IMR-90 (cell line): ENCODE results near the gene TRAF4. TPM values are rescaled to one million over a fixed set of nuclear protein-coding genes. Genes with fewer than 3 reads are reported as not detected.

Experiments used
- ATAC-seq: fragments of 200-7000 bp; cut with Tn5 transposase; 2 replicates; pipeline ENCODE4 v1.9.1; 2020; ENCODE audit warnings: low read depth, mild to moderate bottlenecking, moderate library complexity
- BruUV-seq: library from RNA; stranded (reverse); fragments of 400-500 nt; replicated peaks from 2 replicates; lab custom pipeline; 2021; lab: Mats Ljungman, UMichigan
- CTCF ChIA-PET: fragments of 300-600 bp; formaldehyde crosslinking; extraction: SDS; loops from one replicate; lab custom pipeline; 2021; ENCODE audit warnings: antibody characterized with exemption; lab: Yijun Ruan, JAX
- POLR2A ChIA-PET: fragments of 300-600 bp; sonication (Branson Sonifier 250); formaldehyde crosslinking; loops from one replicate; lab custom pipeline; 2022; ENCODE audit warnings: antibody characterized with exemption; ENCODE audit not compliant: unreplicated experiment; lab: Charles Lee
- DNase-seq: peaks from one replicate; pipeline ENCODE4 v3.0.0; 2013
- H2AFZ ChIP-seq: replicated peaks from 2 replicates; pipeline ENCODE3; 2013; ENCODE audit warnings: low read length, mild to moderate bottlenecking; ENCODE audit not compliant: poor library complexity
- H2AK5ac ChIP-seq: 2 replicates; pipeline ENCODE4 v1.6.1; 2013; ENCODE audit warnings: low read depth, low read length, inconsistent platforms
- H2AK9ac ChIP-seq: replicated peaks from 2 replicates; pipeline ENCODE3; 2013; ENCODE audit warnings: mild to moderate bottlenecking, low read depth, low read length, moderate library complexity; ENCODE audit not compliant: poor library complexity
- H2BK120ac ChIP-seq: 2 replicates; pipeline ENCODE4 v1.6.1; 2013; ENCODE audit warnings: low read depth, low read length, inconsistent platforms
- H2BK15ac ChIP-seq: 3 replicates; pipeline ENCODE4 v1.6.1; 2013; ENCODE audit warnings: low read depth, low read length, inconsistent platforms
- H2BK20ac ChIP-seq: 2 replicates; pipeline ENCODE4 v1.6.1; 2013; ENCODE audit warnings: low read depth, mild to moderate bottlenecking, inconsistent platforms, low read length, moderate library complexity
- H2BK5ac ChIP-seq: 2 replicates; pipeline ENCODE4 v1.6.1; 2013; ENCODE audit warnings: mild to moderate bottlenecking, low read depth, low read length, inconsistent platforms; ENCODE audit not compliant: poor library complexity, severe bottlenecking
- H3K14ac ChIP-seq: replicated peaks from 2 replicates; pipeline ENCODE4 v1.6.1; 2013; ENCODE audit warnings: low read depth, low read length, inconsistent platforms
- H3K18ac ChIP-seq: 2 replicates; pipeline ENCODE4 v1.6.1; 2013; ENCODE audit warnings: low read depth, low read length, control low read depth
- H3K23ac ChIP-seq: 2 replicates; pipeline ENCODE4 v1.6.1; 2013; ENCODE audit warnings: low read depth, low read length, inconsistent platforms
- H3K27ac ChIP-seq: 2 replicates; pipeline ENCODE4 v1.5.1; 2013; ENCODE audit warnings: mild to moderate bottlenecking, control low read depth, low read length; ENCODE audit not compliant: insufficient read depth
- H3K27me3 ChIP-seq: 2 replicates; pipeline ENCODE4 v1.6.1; 2013; ENCODE audit warnings: low read length; ENCODE audit not compliant: control insufficient read depth, insufficient read depth
- H3K36me3 ChIP-seq: 2 replicates; pipeline ENCODE4 v1.6.1; 2013; ENCODE audit warnings: low read length, mixed read lengths; ENCODE audit not compliant: control insufficient read depth, insufficient read depth
- H3K4ac ChIP-seq: 2 replicates; pipeline ENCODE4 v1.6.1; 2013; ENCODE audit warnings: low read depth, low read length, inconsistent platforms
- H3K4me1 ChIP-seq: 2 replicates; pipeline ENCODE4 v1.6.1; 2013; ENCODE audit warnings: low read length, mixed read lengths; ENCODE audit not compliant: control insufficient read depth, insufficient read depth
- H3K4me2 ChIP-seq: 2 replicates; pipeline ENCODE4 v1.6.1; 2013; ENCODE audit warnings: low read depth, mild to moderate bottlenecking, control low read depth, low read length, moderate library complexity
- H3K4me3 ChIP-seq: 2 replicates; pipeline ENCODE4 v1.5.1; 2013; ENCODE audit warnings: low read depth, mild to moderate bottlenecking, control low read depth, low read length, moderate library complexity; ENCODE audit not compliant: insufficient read depth
- H3K56ac ChIP-seq: 2 replicates; pipeline ENCODE4 v1.6.1; 2013; ENCODE audit warnings: low read length, inconsistent platforms; ENCODE audit not compliant: insufficient read depth; ENCODE audit errors: extremely low read depth
- H3K79me1 ChIP-seq, 2 experiments: 2 replicates each; pipeline ENCODE4 v1.6.1; 2013; ENCODE audit warnings: low read length in 2 of 2, inconsistent platforms in 1 of 2, low read depth in 1 of 2
- H3K9ac ChIP-seq: 2 replicates; pipeline ENCODE4 v1.6.1; 2013; ENCODE audit warnings: low read depth, low read length, control low read depth
- H3K9me1 ChIP-seq: 2 replicates; pipeline ENCODE4 v1.6.1; 2013; ENCODE audit warnings: low read length, inconsistent platforms; ENCODE audit not compliant: insufficient read depth
- H3K9me3 ChIP-seq: 2 replicates; pipeline ENCODE4 v1.6.1; 2013; ENCODE audit warnings: low read length; ENCODE audit not compliant: control insufficient read depth, insufficient read depth
- H4K20me1 ChIP-seq: 2 replicates; pipeline ENCODE4 v1.6.1; 2013; ENCODE audit warnings: low read length, inconsistent platforms; ENCODE audit not compliant: insufficient read depth
- H4K5ac ChIP-seq: 2 replicates; pipeline ENCODE4 v1.6.1; 2013; ENCODE audit warnings: mild to moderate bottlenecking, low read depth, low read length, control low read depth
- H4K8ac ChIP-seq, 2 experiments: 2 replicates each; pipeline ENCODE4 v1.6.1; 2013; ENCODE audit warnings: low read depth in 2 of 2, low read length in 2 of 2, control low read depth in 1 of 2, inconsistent platforms in 1 of 2
- H4K91ac ChIP-seq: 2 replicates; pipeline ENCODE4 v1.6.1; 2013; ENCODE audit warnings: low read depth, low read length, inconsistent platforms; ENCODE audit not compliant: insufficient read depth
- BHLHE40 ChIP-seq: fragments of 150-350 bp; IDR thresholded peaks from 2 replicates; pipeline ENCODE4 v1.6.1; 2016; ENCODE audit warnings: mild to moderate bottlenecking, low read depth, low read length
- CEBPB ChIP-seq: IDR thresholded peaks from 2 replicates; pipeline ENCODE4 v1.6.1; 2012; ENCODE audit warnings: low read depth, low read length, improper control_type of control experiment
- CHD1 ChIP-seq: IDR thresholded peaks from 2 replicates; pipeline ENCODE4 v1.6.1; 2012; ENCODE audit warnings: low read depth, low read length, improper control_type of control experiment
- MAFK ChIP-seq: IDR thresholded peaks from 2 replicates; pipeline ENCODE4 v1.6.1; 2012; ENCODE audit warnings: low read depth, low read length, improper control_type of control experiment
- MAZ ChIP-seq: IDR thresholded peaks from 2 replicates; pipeline ENCODE4 v1.6.1; 2012; ENCODE audit warnings: low read depth, mild to moderate bottlenecking, low read length, improper control_type of control experiment, moderate library complexity, borderline replicate concordance
- MXI1 ChIP-seq: IDR thresholded peaks from 2 replicates; pipeline ENCODE4 v1.6.1; 2012; ENCODE audit warnings: low read depth, mild to moderate bottlenecking, low read length, moderate library complexity, borderline replicate concordance
- POLR2A ChIP-seq: IDR thresholded peaks from 2 replicates; pipeline ENCODE4 v1.6.1; 2012; ENCODE audit warnings: mild to moderate bottlenecking, low read depth, low read length
- RFX5 ChIP-seq: IDR thresholded peaks from 2 replicates; pipeline ENCODE4 v1.8.0; 2012; ENCODE audit warnings: low read depth, mild to moderate bottlenecking, low read length, moderate library complexity
- SMC3 ChIP-seq: fragments of 150-350 bp; IDR thresholded peaks from 2 replicates; pipeline ENCODE4 v1.6.1; 2016; ENCODE audit warnings: low read depth, mild to moderate bottlenecking, antibody characterized with exemption, low read length, moderate library complexity
- WGBS, 2 experiments: methylation state at CpG; one replicate each; pipeline versions ENCODE4 v1.1.5 to v1.1.7; 2013; ENCODE audit warnings: missing lambda C conversion rate in 2 of 2; ENCODE audit not compliant: insufficient read length in 1 of 2; ENCODE audit errors: extremely low coverage in 2 of 2; 5-methylcytosine and 5-hydroxymethylcytosine counted together
- dilution Hi-C: fragments of 300-500 bp; cut with HindIII; formaldehyde crosslinking; loops from one replicate; pipeline ENCODE4 v1.14.3; 2018; ENCODE audit warnings: low sequenced_read_pairs; ENCODE audit not compliant: unreplicated experiment
- in situ Hi-C: fragments of 300-500 bp; cut with MboI; formaldehyde crosslinking; loops from 3 replicates; pipeline ENCODE4 v1.14.3; 2019; ENCODE audit warnings: low sequenced_read_pairs, inconsistent platforms, mixed read lengths
- intact Hi-C: fragments of 100-400 bp; cut with micrococcal nuclease; formaldehyde crosslinking; loops from 2 replicates; pipeline ENCODE4 v1.10.0; 2022
- polyA plus RNA-seq, 3 experiments: library from polyadenylated mRNA; depleted of rRNA; stranded (reverse); fragments of >200 nt; gene quantifications; 2 replicates each; pipeline ENCODE4 v1.2.3, GENCODE V29; 2012; ENCODE audit warnings: low replicate concordance in 1 of 3
- total RNA-seq: library from RNA; depleted of rRNA; stranded (reverse); fragments of >200 nt; gene quantifications from 2 replicates; pipeline ENCODE4 v1.2.3, GENCODE V29; 2012
- TF ChIP-seq, protein P1 (sequence below): fragments of 150-350 bp; IDR thresholded peaks from 2 replicates; pipeline ENCODE4 v1.6.1; 2017; ENCODE audit warnings: mild to moderate bottlenecking, antibody characterized with exemption, low read length, low read depth
- TF ChIP-seq, protein P2 (sequence below): fragments of 150-350 bp; IDR thresholded peaks from 2 replicates; pipeline ENCODE4 v1.6.1; 2016; ENCODE audit warnings: low read depth, mild to moderate bottlenecking, low read length, moderate library complexity, borderline replicate concordance

The TRAF4 gene
- total and polyA plus RNA-seq, 2 of the 4 experiments (the other 2 are of a cell fraction) = 36.9 to 63.2 TPM

DNA sequence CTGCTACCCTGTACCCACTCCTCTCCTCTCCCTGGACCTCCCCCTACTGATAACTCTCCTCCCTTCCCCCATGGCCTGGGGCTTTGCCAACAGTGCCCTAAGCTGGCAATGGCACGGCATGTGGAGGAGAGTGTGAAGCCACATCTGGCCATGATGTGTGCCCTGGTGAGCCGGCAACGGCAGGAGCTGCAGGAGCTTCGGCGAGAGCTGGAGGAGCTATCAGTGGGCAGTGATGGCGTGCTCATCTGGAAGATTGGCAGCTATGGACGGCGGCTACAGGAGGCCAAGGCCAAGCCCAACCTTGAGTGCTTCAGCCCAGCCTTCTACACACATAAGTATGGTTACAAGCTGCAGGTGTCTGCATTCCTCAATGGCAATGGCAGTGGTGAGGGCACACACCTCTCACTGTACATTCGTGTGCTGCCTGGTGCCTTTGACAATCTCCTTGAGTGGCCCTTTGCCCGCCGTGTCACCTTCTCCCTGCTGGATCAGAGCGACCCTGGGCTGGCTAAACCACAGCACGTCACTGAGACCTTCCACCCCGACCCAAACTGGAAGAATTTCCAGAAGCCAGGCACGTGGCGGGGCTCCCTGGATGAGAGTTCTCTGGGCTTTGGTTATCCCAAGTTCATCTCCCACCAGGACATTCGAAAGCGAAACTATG lies 5.2 kb downstream of the TRAF4 start:
- TF ChIP-seq, protein P1, sequence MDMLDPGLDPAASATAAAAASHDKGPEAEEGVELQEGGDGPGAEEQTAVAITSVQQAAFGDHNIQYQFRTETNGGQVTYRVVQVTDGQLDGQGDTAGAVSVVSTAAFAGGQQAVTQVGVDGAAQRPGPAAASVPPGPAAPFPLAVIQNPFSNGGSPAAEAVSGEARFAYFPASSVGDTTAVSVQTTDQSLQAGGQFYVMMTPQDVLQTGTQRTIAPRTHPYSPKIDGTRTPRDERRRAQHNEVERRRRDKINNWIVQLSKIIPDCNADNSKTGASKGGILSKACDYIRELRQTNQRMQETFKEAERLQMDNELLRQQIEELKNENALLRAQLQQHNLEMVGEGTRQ = no peak
- TF ChIP-seq MXI1 (no peak), CEBPB (no peak), SMC3 (no peak), CHD1 (no peak), RFX5 (no peak), POLR2A (no peak), BHLHE40 (no peak), MAFK (no peak), MAZ (no peak)
- TF ChIP-seq, protein P2, sequence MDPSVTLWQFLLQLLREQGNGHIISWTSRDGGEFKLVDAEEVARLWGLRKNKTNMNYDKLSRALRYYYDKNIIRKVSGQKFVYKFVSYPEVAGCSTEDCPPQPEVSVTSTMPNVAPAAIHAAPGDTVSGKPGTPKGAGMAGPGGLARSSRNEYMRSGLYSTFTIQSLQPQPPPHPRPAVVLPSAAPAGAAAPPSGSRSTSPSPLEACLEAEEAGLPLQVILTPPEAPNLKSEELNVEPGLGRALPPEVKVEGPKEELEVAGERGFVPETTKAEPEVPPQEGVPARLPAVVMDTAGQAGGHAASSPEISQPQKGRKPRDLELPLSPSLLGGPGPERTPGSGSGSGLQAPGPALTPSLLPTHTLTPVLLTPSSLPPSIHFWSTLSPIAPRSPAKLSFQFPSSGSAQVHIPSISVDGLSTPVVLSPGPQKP = no peak
- in situ Hi-C loops = no loop called here
- Histone ChIP-seq H2AK9ac (no peak overlapping the region), H3K14ac (no peak overlapping the region), H3K4ac (no peak overlapping the region), H4K8ac (no peak overlapping the region), H4K5ac (no peak overlapping the region), H2BK20ac (no peak overlapping the region), H2AFZ (no peak overlapping the region), H3K23ac (no peak overlapping the region), H3K27me3 (no peaks in the 10 kb centered on the region), H3K4me3 (no peak overlapping the region), H2BK120ac (no peak overlapping the region), H3K18ac (no peak overlapping the region), H3K56ac (no peak overlapping the region), H4K91ac (no peak overlapping the region), H3K36me3 (peaks cover 55% of the 10 kb centered on the region), H3K27ac (no peak overlapping the region), H2BK5ac (no peak overlapping the region), H3K79me1 (peaks cover 20 to 69% of the 10 kb centered on the region in 2 experiments), H3K4me1 (peaks cover 13% of the 10 kb centered on the region), H3K4me2 (no peak overlapping the region), H2BK15ac (no peak overlapping the region), H3K9ac (no peak overlapping the region), H3K9me3 (no peaks in the 10 kb centered on the region), H4K20me1 (peaks cover 80% of the 10 kb centered on the region), H3K9me1 (peaks cover 8% of the 10 kb centered on the region; the same call in 1 of the 2 replicates), H2AK5ac (no peak overlapping the region)
- dilution Hi-C loops = no loop called here
- no TSS peak for BruUV-seq
- ATAC-seq (no peak), DNase-seq (no peak)
- 76% methylated on average over 6 of the region's 18 CpGs; no CpG with 5 or more reads in 1 of the 2 experiments for WGBS, 2 experiments
- ChIA-PET POLR2A (interaction anchor here (1.7 kb wide), 1 partner anchor 22 kb away, joined by 6 read pairs; no protein-coding TSS in a partner anchor), CTCF (interaction anchor here (0.7 to 5.4 kb wide), 2 partner anchors 14 to 21 kb away, joined by 3 to 60 read pairs; partner anchors contain the start of genes NEK8 and TLCD1)
- intact Hi-C loops = no loop called here
